ENCODE data around the gene GPRASP1.

The GPRASP1 gene

GRCh38 chrX:102651242-102652011 lies at the start of gene GPRASP1:
Gene GPRASP1, plus strand, starts transcription at chrX:102651483. Its CDS starts 2,431 bp downstream, at chrX:102653914.
- Histone ChIP-seq H3K4me3 (ENCODE audit: low read length in 2 of 2) (peak within 1 kb of the TSS; percentile 79 to 85), H3K4me1 (ENCODE audit: control insufficient read depth, insufficient read depth, low read length) (peaks cover 14% of the 10 kb centered on the region), H3K9ac (ENCODE audit: low read length in 2 of 2) (peak within 1 kb of the TSS; percentile 81 to 84), H3K9me3 (ENCODE audit: control insufficient read depth in 2 of 2, low read length in 2 of 2) (no peaks in the 10 kb centered on the region), H3K27ac (ENCODE audit: low read length) (peak within 1 kb of the TSS; percentile 77), H3K36me3 (ENCODE audit: control insufficient read depth in 2 of 2, insufficient read depth in 2 of 2, low read length in 2 of 2) (no peaks in the 10 kb centered on the region), H3K27me3 (ENCODE audit: control insufficient read depth in 1 of 2, insufficient read depth in 2 of 2, low read length in 2 of 2) (peaks cover 0 to 9% of the 10 kb centered on the region in 2 donors)

GRCh38 chrX:102604327-102604726 lies 47.0 kb upstream of the GPRASP1 start:
- Histone ChIP-seq H3K4me3 (ENCODE audit: low read length in 2 of 2) (no peak overlapping the region), H3K9me3 (ENCODE audit: control insufficient read depth in 2 of 2, low read length in 2 of 2) (no peaks in the 10 kb centered on the region), H3K4me1 (ENCODE audit: control insufficient read depth, insufficient read depth, low read length) (peaks cover 6% of the 10 kb centered on the region), H3K27ac (ENCODE audit: low read length) (no peak overlapping the region), H3K27me3 (ENCODE audit: control insufficient read depth in 1 of 2, insufficient read depth in 2 of 2, low read length in 2 of 2) (peaks cover 0 to 4% of the 10 kb centered on the region in 2 donors), H3K36me3 (ENCODE audit: control insufficient read depth in 2 of 2, insufficient read depth in 2 of 2, low read length in 2 of 2) (peaks cover 3 to 4% of the 10 kb centered on the region in 2 donors), H3K9ac (ENCODE audit: low read length in 2 of 2) (no peak overlapping the region)

- no peaks in the 10 kb centered on the region for H3K9me3 ChIP-seq (ENCODE audit: control insufficient read depth in 2 of 2, low read length in 2 of 2)
- H3K27me3 ChIP-seq (ENCODE audit: control insufficient read depth in 1 of 2, insufficient read depth in 2 of 2, low read length in 2 of 2) = peaks cover 0 to 2% of the 10 kb centered on the region in 2 donors
- H3K4me3 ChIP-seq (ENCODE audit: low read length in 2 of 2) = no peak overlapping the region
- H3K27ac ChIP-seq (ENCODE audit: low read length) = no peak overlapping the region
- H3K9ac ChIP-seq (ENCODE audit: low read length in 2 of 2) = no peak overlapping the region
- peaks cover 3 to 4% of the 10 kb centered on the region in 2 donors for H3K36me3 ChIP-seq (ENCODE audit: control insufficient read depth in 2 of 2, insufficient read depth in 2 of 2, low read length in 2 of 2)
- H3K4me1 ChIP-seq (ENCODE audit: control insufficient read depth, insufficient read depth, low read length) = peaks cover 3% of the 10 kb centered on the region
Measured at GRCh38 chrX:102606115-102606514, 45.2 kb upstream of the GPRASP1 start.

GRCh38 chrX:102610905-102611304 lies 40.4 kb upstream of the GPRASP1 start:
- H3K36me3 ChIP-seq (ENCODE audit: control insufficient read depth in 2 of 2, insufficient read depth in 2 of 2, low read length in 2 of 2) = no peaks in the 10 kb centered on the region
- H3K27ac ChIP-seq (ENCODE audit: low read length) = no peak overlapping the region
- no peaks in the 10 kb centered on the region for H3K9me3 ChIP-seq (ENCODE audit: control insufficient read depth in 2 of 2, low read length in 2 of 2)

GRCh38 chrX:102624105-102624504 lies 27.2 kb upstream of the GPRASP1 start:
- H3K27me3 ChIP-seq (ENCODE audit: control insufficient read depth in 1 of 2, insufficient read depth in 2 of 2, low read length in 2 of 2) = no peaks in the 10 kb centered on the region
- H3K9ac ChIP-seq (ENCODE audit: low read length in 2 of 2) = no peak overlapping the region
- H3K4me1 ChIP-seq (ENCODE audit: control insufficient read depth, insufficient read depth, low read length) = no peaks in the 10 kb centered on the region
- H3K4me3 ChIP-seq (ENCODE audit: low read length in 2 of 2) = no peak overlapping the region
- H3K9me3 ChIP-seq (ENCODE audit: control insufficient read depth in 2 of 2, low read length in 2 of 2) = peaks cover 0 to 5% of the 10 kb centered on the region in 2 donors
- H3K36me3 ChIP-seq (ENCODE audit: control insufficient read depth in 2 of 2, insufficient read depth in 2 of 2, low read length in 2 of 2) = no peaks in the 10 kb centered on the region
- no peak overlapping the region for H3K27ac ChIP-seq (ENCODE audit: low read length)

More at GRCh38 chrX:102610905-102611304, 40.4 kb upstream of the GPRASP1 start:
- H3K27me3 ChIP-seq (ENCODE audit: control insufficient read depth in 1 of 2, insufficient read depth in 2 of 2, low read length in 2 of 2) = peaks cover 0 to 2% of the 10 kb centered on the region in 2 donors
- no peak overlapping the region for H3K9ac ChIP-seq (ENCODE audit: low read length in 2 of 2)
- H3K4me3 ChIP-seq (ENCODE audit: low read length in 2 of 2) = no peak overlapping the region
- H3K4me1 ChIP-seq (ENCODE audit: control insufficient read depth, insufficient read depth, low read length) = no peaks in the 10 kb centered on the region

GRCh38 chrX:102627640-102628039 lies 23.6 kb upstream of the GPRASP1 start:
- Histone ChIP-seq H3K4me1 (ENCODE audit: control insufficient read depth, insufficient read depth, low read length) (no peaks in the 10 kb centered on the region), H3K36me3 (ENCODE audit: control insufficient read depth in 2 of 2, insufficient read depth in 2 of 2, low read length in 2 of 2) (no peaks in the 10 kb centered on the region), H3K27me3 (ENCODE audit: control insufficient read depth in 1 of 2, insufficient read depth in 2 of 2, low read length in 2 of 2) (no peaks in the 10 kb centered on the region), H3K27ac (ENCODE audit: low read length) (no peak overlapping the region), H3K9me3 (ENCODE audit: control insufficient read depth in 2 of 2, low read length in 2 of 2) (no peaks in the 10 kb centered on the region), H3K9ac (ENCODE audit: low read length in 2 of 2) (no peak overlapping the region), H3K4me3 (ENCODE audit: low read length in 2 of 2) (no peak overlapping the region)

- Histone ChIP-seq H3K4me3 (ENCODE audit: low read length in 2 of 2) (no peak overlapping the region), H3K9me3 (ENCODE audit: control insufficient read depth in 2 of 2, low read length in 2 of 2) (no peaks in the 10 kb centered on the region), H3K27ac (ENCODE audit: low read length) (no peak overlapping the region), H3K36me3 (ENCODE audit: control insufficient read depth in 2 of 2, insufficient read depth in 2 of 2, low read length in 2 of 2) (no peaks in the 10 kb centered on the region), H3K9ac (ENCODE audit: low read length in 2 of 2) (no peak overlapping the region), H3K4me1 (ENCODE audit: control insufficient read depth, insufficient read depth, low read length) (no peaks in the 10 kb centered on the region), H3K27me3 (ENCODE audit: control insufficient read depth in 1 of 2, insufficient read depth in 2 of 2, low read length in 2 of 2) (no peaks in the 10 kb centered on the region)
Measured at GRCh38 chrX:102637561-102637960, 13.7 kb upstream of the GPRASP1 start.

GRCh38 chrX:102650903-102651241 lies 411 bp upstream of the GPRASP1 start:
- Histone ChIP-seq H3K4me1 (ENCODE audit: control insufficient read depth, insufficient read depth, low read length) (peaks cover 11% of the 10 kb centered on the region), H3K36me3 (ENCODE audit: control insufficient read depth in 2 of 2, insufficient read depth in 2 of 2, low read length in 2 of 2) (no peaks in the 10 kb centered on the region), H3K9ac (ENCODE audit: low read length in 2 of 2) (peak overlapping the region; percentile 81 to 84), H3K27me3 (ENCODE audit: control insufficient read depth in 1 of 2, insufficient read depth in 2 of 2, low read length in 2 of 2) (peaks cover 0 to 9% of the 10 kb centered on the region in 2 donors), H3K27ac (ENCODE audit: low read length) (peak overlapping the region; percentile 77), H3K9me3 (ENCODE audit: control insufficient read depth in 2 of 2, low read length in 2 of 2) (no peaks in the 10 kb centered on the region), H3K4me3 (ENCODE audit: low read length in 2 of 2) (peak overlapping the region; percentile 79 to 85)

GRCh38 chrX:102652031-102652688 lies 877 bp downstream of the GPRASP1 start:
- peaks cover 0 to 9% of the 10 kb centered on the region in 2 donors for H3K27me3 ChIP-seq (ENCODE audit: control insufficient read depth in 1 of 2, insufficient read depth in 2 of 2, low read length in 2 of 2)
- peak overlapping the region; percentile 79 to 85 for H3K4me3 ChIP-seq (ENCODE audit: low read length in 2 of 2)
- H3K9ac ChIP-seq (ENCODE audit: low read length in 2 of 2) = peak overlapping the region; percentile 81 to 84
- H3K36me3 ChIP-seq (ENCODE audit: control insufficient read depth in 2 of 2, insufficient read depth in 2 of 2, low read length in 2 of 2) = no peaks in the 10 kb centered on the region
- H3K9me3 ChIP-seq (ENCODE audit: control insufficient read depth in 2 of 2, low read length in 2 of 2) = no peaks in the 10 kb centered on the region
- H3K4me1 ChIP-seq (ENCODE audit: control insufficient read depth, insufficient read depth, low read length) = peaks cover 14% of the 10 kb centered on the region
- peak overlapping the region; percentile 77 for H3K27ac ChIP-seq (ENCODE audit: low read length)

- H3K36me3 ChIP-seq (ENCODE audit: control insufficient read depth in 2 of 2, insufficient read depth in 2 of 2, low read length in 2 of 2) = no peaks in the 10 kb centered on the region
- H3K4me1 ChIP-seq (ENCODE audit: control insufficient read depth, insufficient read depth, low read length) = peaks cover 14% of the 10 kb centered on the region
- H3K9ac ChIP-seq (ENCODE audit: low read length in 2 of 2) = no peak overlapping the region
- H3K27ac ChIP-seq (ENCODE audit: low read length) = no peak overlapping the region
- H3K27me3 ChIP-seq (ENCODE audit: control insufficient read depth in 1 of 2, insufficient read depth in 2 of 2, low read length in 2 of 2) = peaks cover 0 to 7% of the 10 kb centered on the region in 2 donors
- peak overlapping the region in 1 of 2 donors; percentile 12 for H3K4me3 ChIP-seq (ENCODE audit: low read length in 2 of 2)
- H3K9me3 ChIP-seq (ENCODE audit: control insufficient read depth in 2 of 2, low read length in 2 of 2) = no peaks in the 10 kb centered on the region
Measured at GRCh38 chrX:102654696-102655095, 3.4 kb downstream of the GPRASP1 start.

- no peak overlapping the region for H3K4me3 ChIP-seq (ENCODE audit: low read length in 2 of 2)
- no peak overlapping the region for H3K27ac ChIP-seq (ENCODE audit: low read length)
Measured at GRCh38 chrX:102658556-102658955, 7.3 kb downstream of the GPRASP1 start.

More at GRCh38 chrX:102658556-102658955, 7.3 kb downstream of the GPRASP1 start:
- Histone ChIP-seq H3K9me3 (ENCODE audit: control insufficient read depth in 2 of 2, low read length in 2 of 2) (no peaks in the 10 kb centered on the region), H3K4me1 (ENCODE audit: control insufficient read depth, insufficient read depth, low read length) (peaks cover 11% of the 10 kb centered on the region), H3K36me3 (ENCODE audit: control insufficient read depth in 2 of 2, insufficient read depth in 2 of 2, low read length in 2 of 2) (no peaks in the 10 kb centered on the region), H3K9ac (ENCODE audit: low read length in 2 of 2) (no peak overlapping the region), H3K27me3 (ENCODE audit: control insufficient read depth in 1 of 2, insufficient read depth in 2 of 2, low read length in 2 of 2) (peaks cover 0 to 8% of the 10 kb centered on the region in 2 donors)

Data from stomach smooth muscle (tissue), 2 donors.